PC-3 (cell line): ENCODE data around the gene ACOXL. TPM values are rescaled to one million over a fixed set of nuclear protein-coding genes. Genes with fewer than 3 reads are reported as not detected.

Experiments
- ATAC-seq: fragments of 200-7000 bp; cut with Tn5 transposase; 2 replicates; pipeline ENCODE4 v1.9.1; 2020; ENCODE audit warnings: mild to moderate bottlenecking, moderate library complexity
- BruUV-seq: library from RNA; stranded (reverse); fragments of 400-500 nt; replicated peaks from 2 replicates; lab custom pipeline; 2021; lab: Mats Ljungman, UMichigan
- CTCF ChIA-PET: fragments of 300-600 bp; sonication (Branson Sonifier 250); formaldehyde crosslinking; loops from one replicate; lab custom pipeline; 2022; ENCODE audit warnings: antibody characterized with exemption; lab: Charles Lee
- POLR2A ChIA-PET: fragments of 300-600 bp; sonication (Branson Sonifier 250); formaldehyde crosslinking; loops from one replicate; lab custom pipeline; 2022; ENCODE audit warnings: antibody characterized with exemption; ENCODE audit not compliant: unreplicated experiment; lab: Charles Lee
- DNase-seq: peaks from one replicate; pipeline ENCODE4 v3.0.0-alpha.2; 2015
- H2AFZ ChIP-seq: fragments of 300-600 bp; sonication (generic); 2 replicates; pipeline ENCODE4 v1.6.0; 2016; ENCODE audit warnings: antibody characterized with exemption, low read length
- H3F3A ChIP-seq: fragments of 300-600 bp; sonication (generic); one replicate; pipeline ENCODE4 v1.6.0; 2017; ENCODE audit warnings: antibody characterized with exemption, low read length, control low read depth, mild to moderate bottlenecking; ENCODE audit not compliant: unreplicated experiment
- H3K27ac ChIP-seq: fragments of 300-600 bp; sonication (generic); 2 replicates; pipeline ENCODE4 v1.5.1; 2016; ENCODE audit warnings: mild to moderate bottlenecking, low read length
- H3K27me3 ChIP-seq: fragments of 300-600 bp; sonication (generic); 2 replicates; pipeline ENCODE4 v1.6.1; 2016; ENCODE audit warnings: low read length, mixed read lengths
- H3K36me3 ChIP-seq: fragments of 300-600 bp; sonication (generic); 2 replicates; pipeline ENCODE4 v1.6.1; 2016; ENCODE audit warnings: low read depth, mixed run types, low read length, mixed read lengths
- H3K4me1 ChIP-seq: fragments of 300-600 bp; sonication (generic); 2 replicates; pipeline ENCODE4 v1.5.1; 2016; ENCODE audit warnings: low read length; ENCODE audit not compliant: insufficient read depth
- H3K4me2 ChIP-seq: fragments of 300-600 bp; sonication (generic); 2 replicates; pipeline ENCODE4 v1.6.0; 2016; ENCODE audit warnings: low read length
- H3K4me3 ChIP-seq: fragments of 300-600 bp; sonication (generic); 2 replicates; pipeline ENCODE4 v1.5.1; 2016; ENCODE audit warnings: mild to moderate bottlenecking, low read length, mixed read lengths
- H3K79me2 ChIP-seq: fragments of 300-600 bp; sonication (generic); 2 replicates; pipeline ENCODE4 v1.6.1; 2017; ENCODE audit warnings: low read length, mixed read lengths
- H3K9ac ChIP-seq: fragments of 300-600 bp; sonication (generic); 2 replicates; pipeline ENCODE4 v1.6.0; 2016; ENCODE audit warnings: mild to moderate bottlenecking, low read length
- H3K9me2 ChIP-seq: fragments of 300-600 bp; sonication (generic); replicated peaks from 2 replicates; pipeline ENCODE4 v1.6.1; 2016; ENCODE audit warnings: mixed run types, low read length, mixed read lengths
- H3K9me3 ChIP-seq: fragments of 300-600 bp; sonication (generic); 2 replicates; pipeline ENCODE4 v1.6.1; 2016; ENCODE audit warnings: low read length, mixed read lengths
- H4K20me1 ChIP-seq: fragments of 300-600 bp; sonication (generic); 2 replicates; pipeline ENCODE4 v1.6.1; 2016; ENCODE audit warnings: low read length, mixed read lengths
- EZH2 ChIP-seq: fragments of 300-600 bp; sonication (generic); IDR thresholded peaks from one replicate; pipeline ENCODE4 v1.6.1; 2017; ENCODE audit warnings: antibody characterized with exemption, mild to moderate bottlenecking, low read length; ENCODE audit not compliant: unreplicated experiment
- EZH2phosphoT487 ChIP-seq: fragments of 300-600 bp; sonication (generic); IDR thresholded peaks from 2 replicates; pipeline ENCODE4 v1.6.1; 2018; ENCODE audit warnings: mild to moderate bottlenecking, antibody characterized with exemption, low read length, borderline replicate concordance
- intact Hi-C: fragments of 100-400 bp; cut with micrococcal nuclease; formaldehyde crosslinking; loops from 2 replicates; pipeline ENCODE4 v1.9.0; 2023
- total RNA-seq: library from RNA; depleted of rRNA; stranded (reverse); fragments of >200 nt; gene quantifications from 2 replicates; pipeline ENCODE4 v1.2.3, GENCODE V29; 2014
- TF ChIP-seq, protein P1 (sequence below): fragments of 300-600 bp; sonication (generic); conservative IDR thresholded peaks from 2 replicates; pipeline ENCODE4 v1.5.1; 2017; ENCODE audit warnings: antibody characterized with exemption, low read depth, mild to moderate bottlenecking, low read length

Gene ACOXL
- total RNA-seq, 1 experiment from 2014 or later: 16.3 TPM

DNA sequence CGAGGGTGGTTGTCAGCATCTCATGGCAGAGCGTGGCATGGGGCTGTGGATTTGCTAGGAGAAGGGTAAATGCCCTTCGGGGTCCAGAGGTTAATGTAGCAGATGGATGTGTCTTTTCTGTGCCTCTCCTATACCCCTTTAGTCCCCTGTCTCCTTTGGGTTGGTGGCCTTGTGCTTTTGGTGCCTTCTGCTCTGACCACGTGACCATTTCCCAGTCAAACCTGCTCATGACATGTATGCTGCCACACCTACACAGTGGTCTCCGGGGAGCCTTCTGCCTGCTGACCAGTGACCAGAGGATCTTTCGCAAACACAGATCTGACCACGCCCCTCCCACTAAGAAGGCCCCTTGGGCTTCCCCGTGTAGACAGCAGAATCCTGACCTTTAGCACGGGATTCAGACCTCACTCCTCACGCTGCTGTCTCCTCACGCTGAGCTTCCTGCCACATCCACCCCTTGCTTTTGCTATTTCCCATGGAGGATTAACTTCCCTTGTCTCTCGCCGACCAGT lies 116.2 kb downstream of the ACOXL start:
- Histone ChIP-seq H3K4me1 (no peaks in the 10 kb centered on the region), H3K4me2 (no peak overlapping the region), H3K79me2 (no peaks in the 10 kb centered on the region), H3F3A (no peaks in the 10 kb centered on the region), H3K27me3 (no peaks in the 10 kb centered on the region), H3K9me3 (no peaks in the 10 kb centered on the region), H3K4me3 (no peak overlapping the region), H2AFZ (no peak overlapping the region), H3K9ac (no peak overlapping the region), H3K27ac (no peak overlapping the region), H3K36me3 (no peaks in the 10 kb centered on the region), H3K9me2 (no peaks in the 10 kb centered on the region), H4K20me1 (no peaks in the 10 kb centered on the region)
- intact Hi-C loops: no loop called here
- ChIA-PET CTCF (no interaction called here), POLR2A (no interaction called here)
- TF ChIP-seq EZH2phosphoT487 (no peak), EZH2 (no peak)
- TF ChIP-seq, protein P1, sequence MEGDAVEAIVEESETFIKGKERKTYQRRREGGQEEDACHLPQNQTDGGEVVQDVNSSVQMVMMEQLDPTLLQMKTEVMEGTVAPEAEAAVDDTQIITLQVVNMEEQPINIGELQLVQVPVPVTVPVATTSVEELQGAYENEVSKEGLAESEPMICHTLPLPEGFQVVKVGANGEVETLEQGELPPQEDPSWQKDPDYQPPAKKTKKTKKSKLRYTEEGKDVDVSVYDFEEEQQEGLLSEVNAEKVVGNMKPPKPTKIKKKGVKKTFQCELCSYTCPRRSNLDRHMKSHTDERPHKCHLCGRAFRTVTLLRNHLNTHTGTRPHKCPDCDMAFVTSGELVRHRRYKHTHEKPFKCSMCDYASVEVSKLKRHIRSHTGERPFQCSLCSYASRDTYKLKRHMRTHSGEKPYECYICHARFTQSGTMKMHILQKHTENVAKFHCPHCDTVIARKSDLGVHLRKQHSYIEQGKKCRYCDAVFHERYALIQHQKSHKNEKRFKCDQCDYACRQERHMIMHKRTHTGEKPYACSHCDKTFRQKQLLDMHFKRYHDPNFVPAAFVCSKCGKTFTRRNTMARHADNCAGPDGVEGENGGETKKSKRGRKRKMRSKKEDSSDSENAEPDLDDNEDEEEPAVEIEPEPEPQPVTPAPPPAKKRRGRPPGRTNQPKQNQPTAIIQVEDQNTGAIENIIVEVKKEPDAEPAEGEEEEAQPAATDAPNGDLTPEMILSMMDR: no peak
- DNase-seq (no peak), ATAC-seq (no peak)
- no TSS peak for BruUV-seq

DNA sequence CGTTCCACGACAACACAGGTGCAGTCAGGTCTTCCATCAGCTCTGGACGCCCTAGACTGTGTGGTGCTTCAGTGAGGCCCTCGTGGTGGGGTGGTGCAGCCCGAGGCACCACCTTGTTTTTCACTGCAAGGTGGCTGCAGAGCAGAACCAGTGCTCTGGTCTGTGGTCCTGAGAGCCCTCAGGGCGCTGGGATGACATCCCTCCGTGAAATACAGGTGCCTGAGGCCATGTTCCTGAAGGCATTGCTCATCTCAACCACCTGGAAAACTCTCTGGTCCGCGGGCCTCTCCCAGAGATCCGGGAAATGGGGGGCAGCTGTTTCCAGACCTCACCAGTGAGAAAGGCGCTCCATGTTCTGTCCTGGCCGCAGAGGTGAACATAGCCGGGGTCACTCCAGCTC lies 119.2 kb downstream of the ACOXL start:
- Histone ChIP-seq H3K9me2 (no peaks in the 10 kb centered on the region), H3K27me3 (no peaks in the 10 kb centered on the region), H3K36me3 (no peaks in the 10 kb centered on the region), H3K4me3 (no peak overlapping the region), H3K79me2 (no peaks in the 10 kb centered on the region), H3K9me3 (no peaks in the 10 kb centered on the region), H3K9ac (no peak overlapping the region), H3K27ac (no peak overlapping the region), H3K4me2 (no peak overlapping the region), H4K20me1 (no peaks in the 10 kb centered on the region), H3F3A (no peaks in the 10 kb centered on the region), H3K4me1 (no peaks in the 10 kb centered on the region), H2AFZ (no peak overlapping the region)
- BruUV-seq: no TSS peak
- no peak for ATAC-seq
- TF ChIP-seq EZH2 (no peak), EZH2phosphoT487 (no peak)
- TF ChIP-seq, protein P1: no peak
- DNase-seq: no peak
- ChIA-PET CTCF (no interaction called here), POLR2A (no interaction called here)
- intact Hi-C loops: no loop called here

DNA sequence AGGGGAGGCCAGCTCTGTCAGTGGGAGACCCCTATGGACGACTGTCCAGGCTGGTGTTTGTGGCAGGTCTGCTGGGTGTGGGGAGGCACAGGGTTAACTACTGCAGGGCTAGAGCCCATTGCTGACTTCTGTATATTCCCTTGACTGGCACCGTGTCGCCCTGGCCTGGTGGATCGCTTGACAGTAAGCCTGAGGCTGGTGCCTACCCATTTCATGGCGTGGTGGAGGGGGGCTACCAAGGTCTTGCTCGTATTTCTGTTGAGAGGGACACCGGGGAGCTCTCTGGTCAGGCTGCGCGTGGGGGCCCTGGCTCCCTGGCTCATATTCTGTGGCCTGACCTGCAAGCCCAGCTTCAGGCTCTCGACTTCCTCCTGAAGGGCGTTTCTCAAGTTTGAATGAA lies 119.7 kb downstream of the ACOXL start:
- no peaks in the 10 kb centered on the region for H3K9me2 ChIP-seq
- ChIA-PET CTCF (no interaction called here), POLR2A (no interaction called here)
- intact Hi-C loops: no loop called here
- no peaks in the 10 kb centered on the region for H4K20me1 ChIP-seq
- H3K27me3 ChIP-seq: no peaks in the 10 kb centered on the region
- no peak overlapping the region for H3K27ac ChIP-seq
- no peak overlapping the region for H3K4me3 ChIP-seq
- no peak overlapping the region for H2AFZ ChIP-seq
- BruUV-seq: no TSS peak
- no peaks in the 10 kb centered on the region for H3K4me1 ChIP-seq
- TF ChIP-seq EZH2phosphoT487 (no peak), EZH2 (no peak)
- TF ChIP-seq, protein P1: no peak
- no peaks in the 10 kb centered on the region for H3F3A ChIP-seq
- H3K9ac ChIP-seq: no peak overlapping the region
- no peak overlapping the region for H3K4me2 ChIP-seq
- no peaks in the 10 kb centered on the region for H3K36me3 ChIP-seq
- ATAC-seq: no peak
- H3K9me3 ChIP-seq: no peaks in the 10 kb centered on the region
- DNase-seq: no peak
- no peaks in the 10 kb centered on the region for H3K79me2 ChIP-seq
